Heart right ventricle (tissue), 16 donors: ENCODE data around the gene PIGBOS1. TPM values are rescaled to one million over a fixed set of nuclear protein-coding genes. Genes with fewer than 3 reads are reported as not detected.
A peak's percentile ranks its signal among the peaks of the same experiment; 100 is the strongest.
"Not testable (repeated sequence)": the region's sequence is repeated elsewhere in the genome, so short reads cannot be mapped to it uniquely, and the experiment has no call there.

ENCODE experiments used
- ATAC-seq, 8 donors: fragments of 200-7000 bp; cut with Tn5 transposase; one replicate each; pipeline ENCODE4 v1.9.1; 2020; ENCODE audit warnings: mild to moderate bottlenecking in 8 of 8, moderate library complexity in 8 of 8, moderate number of reproducible peaks in 1 of 8
- DNase-seq, 2 donors: peaks; one replicate each; pipeline ENCODE4 v3.0.0-alpha.2; 2020
- H3K27ac ChIP-seq, 10 donors: fragments of 200-600 bp; sonication (generic) in 2 of 10; one replicate each; pipeline versions ENCODE4 v1.5.0 to v1.8.0; 2020 to 2022; ENCODE audit warnings: mild to moderate bottlenecking in 3 of 10
- H3K27me3 ChIP-seq, 7 donors: fragments of 200-600 bp; one replicate each; pipeline ENCODE4 v1.8.0; 2021 to 2022; ENCODE audit warnings: mild to moderate bottlenecking in 2 of 7
- H3K36me3 ChIP-seq, 9 donors: fragments of 200-600 bp; sonication (generic) in 1 of 9; one replicate each; pipeline versions ENCODE4 v1.5.0 to v1.8.0; 2020 to 2022; ENCODE audit warnings: mild to moderate bottlenecking in 2 of 9
- H3K4me1 ChIP-seq, 9 donors: fragments of 200-600 bp; sonication (generic) in 1 of 9; one replicate each; pipeline versions ENCODE4 v1.5.0 to v1.8.0; 2020 to 2022; ENCODE audit warnings: mild to moderate bottlenecking in 4 of 9
- H3K4me3 ChIP-seq, 10 donors: fragments of 200-600 bp; sonication (generic) in 2 of 10; one replicate each; pipeline versions ENCODE4 v1.5.0 to v1.8.0; 2020 to 2022; ENCODE audit warnings: mild to moderate bottlenecking in 7 of 10, moderate library complexity in 2 of 10
- H3K9me3 ChIP-seq, 11 donors: fragments of 200-600 bp in 10 of 11; sonication (generic) in 2 of 11; one replicate each; pipeline versions ENCODE4 v1.5.0 to v1.8.0; 2013 to 2022; ENCODE audit warnings: mild to moderate bottlenecking in 2 of 11, control low read depth in 1 of 11, moderate library complexity in 1 of 11
- CTCF ChIP-seq, 9 donors: fragments of 200-600 bp; sonication (generic) in 2 of 9; IDR thresholded peaks; one replicate each; pipeline versions ENCODE4 v1.5.0 to v1.8.0; 2021 to 2022; ENCODE audit warnings: antibody characterized with exemption in 9 of 9, mild to moderate bottlenecking in 5 of 9, moderate library complexity in 1 of 9
- WGBS, 2 donors: extraction: QIAGEN DNeasy Blood & Tissue Kit; methylation state at CpG; one replicate each; pipeline ENCODE4 v1.1.7; 2013; ENCODE audit warnings: inconsistent platforms in 1 of 2; 5-methylcytosine and 5-hydroxymethylcytosine counted together
- intact Hi-C, 10 donors: fragments of 100-400 bp; cut with DNase I; formaldehyde crosslinking; loops; one replicate each; pipeline versions ENCODE4 v1.11.1 to v1.14.2; 2022
- polyA plus RNA-seq, 2 donors: library from polyadenylated mRNA; stranded (reverse); fragments of 200-250 nt; gene quantifications; one replicate each; pipeline ENCODE4 v1.2.3, GENCODE V29; 2013
- total RNA-seq, 10 donors: library from RNA; stranded (reverse); fragmentation: NEBNext Ultra II Directional in 3 of 10; extraction: Animal tissue kit (Norgen Biotek cat#: 25700) in 3 of 10; gene quantifications; one replicate each; pipeline versions ENCODE4 v1.2.1 to v1.2.4, GENCODE V29; 2021 to 2023
- donor health status: Arrhythmogenic right ventricular cardiomyopathy.
- donor health status: ischemic (EF 13 %, LVEDD 7.1; RV severe dilation, severe dysfunction).
- donor health status: healthy with polysubstance abuse.
- donor health status: DM: no; HTN: yes; CAD: no.
- donor health status: DM: no; HTN: no; CAD: no.
- donor health status: ischemic (EF 25% LVEDD 6.9; RV normal size, moderate dysfunction).
- donor health status: ischemic (EF 25% LVEDD 5.7; RV mildly dilated, moderate dysfunction).
- donor health status: healthy.
- donor health status: DM: yes; HTN: yes; CAD: no.
- donor health status: Ischemic cardiomyopathy.
- donor health status: ischemic (EF 35%, LVEDD 5.7; RV mildly dilated, moderate dysfunction).
- donor health status: nonischemic (EF 11% LVEDD 7.7; RV severe dilation, severe dysfunction).
- donor health status: DM: yes; HTN: yes; CAD: no.
- donor health status: PGD.
- donor health status: ischemic (EF 29% LVEDD 5.4; RV normal size, mild dysfunction).
- donor health status: nonischemic (EF 23%, LVEDD 6.1; RV moderate dilation, normal function).

The PIGBOS1 gene
- total and polyA plus RNA-seq, 12 donors, result 3.3 to 20.5 (median 7.6) TPM

DNA sequence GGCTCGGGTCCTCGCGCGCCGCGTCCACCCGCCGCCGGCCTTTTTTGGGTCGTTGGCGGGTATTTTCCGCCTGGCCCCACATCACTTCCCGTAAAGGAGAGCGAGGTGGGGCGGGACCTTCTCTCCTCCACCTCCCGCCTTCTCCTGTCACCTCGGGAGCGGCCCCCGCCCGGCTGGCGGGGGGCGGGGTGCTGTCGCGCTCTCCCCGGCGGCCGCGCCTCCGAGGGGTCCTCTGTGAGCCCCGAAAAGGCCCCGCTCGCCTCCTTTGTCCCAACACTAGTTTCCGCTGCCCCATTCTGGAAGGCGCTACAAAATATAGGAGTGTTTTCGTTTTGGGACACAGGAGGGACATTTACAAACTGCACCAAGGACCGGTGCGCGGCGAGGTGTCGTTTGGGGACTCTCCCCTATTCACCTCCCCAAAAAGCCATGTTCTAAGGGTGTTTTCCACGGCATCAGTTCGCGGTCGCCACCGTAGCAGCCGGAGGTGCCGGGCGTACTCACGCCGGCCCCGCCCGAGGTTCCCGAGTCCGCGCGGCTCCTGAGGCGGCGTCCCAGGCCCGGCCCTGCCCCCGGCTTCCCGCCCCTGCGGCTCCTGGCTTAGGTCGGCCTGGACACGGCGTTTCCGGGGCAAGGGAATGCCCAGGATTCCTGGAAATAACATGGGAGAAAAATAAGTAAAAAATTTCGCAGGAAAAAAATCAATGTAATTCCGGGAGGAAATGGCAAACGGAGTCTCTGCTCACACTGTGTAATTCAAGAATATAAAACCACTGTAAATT is 29.0 kb downstream of the PIGBOS1 start, which contains the start of gene RAB27A:
RAB27A (minus strand) TSS at position 68 of the 782 bp plus-strand sequence. CDS start 54,879 bp downstream, outside the sequence.
- H3K27ac ChIP-seq, result peak within 1 kb of the TSS; percentile 77 to 98 (median 87)
- H3K4me1 ChIP-seq, result peaks cover 0 to 38% (median 11%) of the 10 kb centered on the region in 9 donors
- peak; percentile 62 to 70 for DNase-seq
- TF ChIP-seq CTCF (IDR thresholded peaks at IDR 0.05), result no peak
- intact Hi-C loops, result loop anchor here in 9 of 10 donors (1.0 to 5.0 kb wide), 5 partner anchors 69 to 93 kb away; partner anchors contain the start of gene RSL24D1 (in 1 of the 9)
- 0 to 1% methylated on average over 69 of the region's 69 CpGs for WGBS, 2 donors
- H3K27me3 ChIP-seq, result no peaks in the 10 kb centered on the region
- H3K36me3 ChIP-seq, result no peaks in the 10 kb centered on the region
- peak; percentile 90 to 95 (median 93) for ATAC-seq
- H3K4me3 ChIP-seq, result peak within 1 kb of the TSS; percentile 70 to 92 (median 85)
- H3K9me3 ChIP-seq, result no peaks in the 10 kb centered on the region

GRCh38 chr15:55289011-55289745 is 29.7 kb downstream of the PIGBOS1 start:
- intact Hi-C loops, result loop anchor here in 2 of 10 donors (2.0 kb wide), 2 partner anchors 68 to 70 kb away; no protein-coding TSS in a partner anchor
- Histone ChIP-seq H3K4me1 (peaks cover 0 to 46% (median 11%) of the 10 kb centered on the region in 9 donors), H3K4me3 (peak overlapping the region; percentile 70 to 92 (median 85)), H3K27me3 (no peaks in the 10 kb centered on the region), H3K27ac (peak overlapping the region; percentile 77 to 98 (median 87)), H3K36me3 (no peaks in the 10 kb centered on the region), H3K9me3 (no peaks in the 10 kb centered on the region)
- DNase-seq, result no peak
- no peak for TF ChIP-seq CTCF (IDR thresholded peaks at IDR 0.05)
- ATAC-seq, result peak in 6 of 8 donors; percentile 19 to 51 (median 24)
- WGBS, 2 donors, result 3% methylated on average over 37 of the region's 37 CpGs

- no peak for TF ChIP-seq CTCF (IDR thresholded peaks at IDR 0.05)
- Histone ChIP-seq H3K27ac (peak overlapping the region in 1 of 10 donors; percentile 98), H3K9me3 (no peaks in the 10 kb centered on the region), H3K36me3 (no peaks in the 10 kb centered on the region), H3K27me3 (no peaks in the 10 kb centered on the region), H3K4me1 (peaks cover 0 to 56% (median 11%) of the 10 kb centered on the region in 9 donors), H3K4me3 (peak overlapping the region in 3 of 10 donors; percentile 80 to 89 (median 86))
- ATAC-seq, result no peak
- DNase-seq, result no peak
- intact Hi-C loops, result loop anchor here in 2 of 10 donors (2.0 kb wide), 2 partner anchors 67 to 69 kb away; no protein-coding TSS in a partner anchor
- 91 to 96% methylated on average over 8 of the region's 8 CpGs for WGBS, 2 donors
Measured at GRCh38 chr15:55288006-55288717, 30.8 kb downstream of the PIGBOS1 start.

GRCh38 chr15:55286442-55287189 is 32.3 kb downstream of the PIGBOS1 start:
- ATAC-seq, H3K9me3 ChIP-seq, DNase-seq, intact Hi-C loops, H3K4me3 ChIP-seq, H3K27me3 ChIP-seq, H3K36me3 ChIP-seq: not testable (repeated sequence)
- peak overlapping the region in 1 of 10 donors; percentile 29 for H3K27ac ChIP-seq
- H3K4me1 ChIP-seq, result peaks cover 0 to 72% (median 11%) of the 10 kb centered on the region in 9 donors
- 97 to 98% methylated on average over 10 of the region's 10 CpGs for WGBS, 2 donors
